ENCODE results near the gene FTSJ1. TPM values are rescaled to one million over a fixed set of nuclear protein-coding genes. Genes with fewer than 3 reads are reported as not detected.
A peak's percentile ranks its signal among the peaks of the same experiment; 100 is the strongest.

Gene FTSJ1
- total RNA-seq, 2 experiments from 2014 or later: 54.7 to 66.1 TPM

- POLR2A ChIA-PET: no interaction called here
- H3K4me3 ChIP-seq (ENCODE audit: low read depth, low read length, poor library complexity, severe bottlenecking): peak overlapping the region; percentile 91
- intact Hi-C loops (cut with micrococcal nuclease; ENCODE audit: unreplicated experiment): loop anchor here (5.0 kb wide), 2 partner anchors 45 to 95 kb away; partner anchors contain the start of genes EBP and RBM3
- peak overlapping the region; percentile 81 for H3K4me2 ChIP-seq (ENCODE audit: low read length)
- H3K4me1 ChIP-seq (ENCODE audit: insufficient read depth, low read length, poor library complexity, severe bottlenecking): peaks cover 19% of the 10 kb centered on the region
- TF ChIP-seq CTCF (conservative IDR thresholded peaks at IDR 0.05; ENCODE audit: low read length): no peak
- no peak for TF ChIP-seq EZH2phosphoT487 (IDR thresholded peaks at IDR 0.05; ENCODE audit: borderline replicate concordance, low read depth, low read length)
- CTCF ChIA-PET (ENCODE audit: unreplicated experiment): no interaction called here
- H4K20me1 ChIP-seq (ENCODE audit: insufficient read depth, low read length): no peaks in the 10 kb centered on the region
- no peak overlapping the region for H2AFZ ChIP-seq (ENCODE audit: low read length)
- DNase-seq (ENCODE audit: low spot score): no peak
- H3K36me3 ChIP-seq (ENCODE audit: insufficient read depth, low read length): peaks cover 39% of the 10 kb centered on the region
- H3K79me2 ChIP-seq (ENCODE audit: insufficient read depth, low read depth, low read length): peaks cover 37% of the 10 kb centered on the region
- no TSS peak for BruUV-seq (replicated peaks)
- no peak overlapping the region for H3K27ac ChIP-seq (ENCODE audit: low read depth, low read length, poor library complexity, severe bottlenecking)
- H3K9me2 ChIP-seq (ENCODE audit: insufficient read depth, low read length): no peaks in the 10 kb centered on the region
- no peaks in the 10 kb centered on the region for H3K9me3 ChIP-seq (ENCODE audit: low read length)
These were observed 920 bp downstream of the FTSJ1 start for GRCh38 chrX:48476919-48477318.

- Histone ChIP-seq H3K4me2 (ENCODE audit: low read length) (peak overlapping the region; percentile 81; the same call in 1 of the 2 replicates), H3K4me1 (ENCODE audit: insufficient read depth, low read length, poor library complexity, severe bottlenecking) (peaks cover 19% of the 10 kb centered on the region), H3K4me3 (ENCODE audit: low read depth, low read length, poor library complexity, severe bottlenecking) (no peak overlapping the region), H3K79me2 (ENCODE audit: insufficient read depth, low read depth, low read length) (peaks cover 37% of the 10 kb centered on the region), H3K9me3 (ENCODE audit: low read length) (no peaks in the 10 kb centered on the region), H2AFZ (ENCODE audit: low read length) (no peak overlapping the region), H3K9me2 (ENCODE audit: insufficient read depth, low read length) (no peaks in the 10 kb centered on the region), H3K36me3 (ENCODE audit: insufficient read depth, low read length) (peaks cover 52% of the 10 kb centered on the region), H4K20me1 (ENCODE audit: insufficient read depth, low read length) (no peaks in the 10 kb centered on the region), H3K27ac (ENCODE audit: low read depth, low read length, poor library complexity, severe bottlenecking) (no peak overlapping the region)
- CTCF ChIA-PET (ENCODE audit: unreplicated experiment): no interaction called here
- intact Hi-C loops (cut with micrococcal nuclease; ENCODE audit: unreplicated experiment): loop anchor here (5.0 kb wide), 2 partner anchors 44 to 94 kb away; partner anchors contain the start of genes EBP and RBM3
- BruUV-seq (replicated peaks): no TSS peak
- POLR2A ChIA-PET: no interaction called here
- DNase-seq (ENCODE audit: low spot score): no peak
- no peak for TF ChIP-seq CTCF (conservative IDR thresholded peaks at IDR 0.05; ENCODE audit: low read length)
- TF ChIP-seq EZH2phosphoT487 (IDR thresholded peaks at IDR 0.05; ENCODE audit: borderline replicate concordance, low read depth, low read length): no peak
These were observed 2.2 kb downstream of the FTSJ1 start for GRCh38 chrX:48477960-48478755.

- intact Hi-C loops (cut with micrococcal nuclease; ENCODE audit: unreplicated experiment): loop anchor here (5.0 kb wide), 2 partner anchors 43 to 93 kb away; partner anchors contain the start of genes EBP and RBM3
- CTCF ChIA-PET (ENCODE audit: unreplicated experiment): no interaction called here
- Histone ChIP-seq H3K9me3 (ENCODE audit: low read length) (no peaks in the 10 kb centered on the region), H3K4me3 (ENCODE audit: low read depth, low read length, poor library complexity, severe bottlenecking) (no peak overlapping the region), H4K20me1 (ENCODE audit: insufficient read depth, low read length) (no peaks in the 10 kb centered on the region), H3K27ac (ENCODE audit: low read depth, low read length, poor library complexity, severe bottlenecking) (no peak overlapping the region), H3K79me2 (ENCODE audit: insufficient read depth, low read depth, low read length) (peaks cover 37% of the 10 kb centered on the region), H3K4me2 (ENCODE audit: low read length) (no peak overlapping the region), H3K4me1 (ENCODE audit: insufficient read depth, low read length, poor library complexity, severe bottlenecking) (peaks cover 19% of the 10 kb centered on the region), H3K9me2 (ENCODE audit: insufficient read depth, low read length) (no peaks in the 10 kb centered on the region), H3K36me3 (ENCODE audit: insufficient read depth, low read length) (peaks cover 52% of the 10 kb centered on the region), H2AFZ (ENCODE audit: low read length) (no peak overlapping the region)
- POLR2A ChIA-PET: no interaction called here
- BruUV-seq (replicated peaks): no TSS peak
- no peak for DNase-seq (ENCODE audit: low spot score)
- no peak for TF ChIP-seq CTCF (conservative IDR thresholded peaks at IDR 0.05; ENCODE audit: low read length)
- no peak for TF ChIP-seq EZH2phosphoT487 (IDR thresholded peaks at IDR 0.05; ENCODE audit: borderline replicate concordance, low read depth, low read length)
These were observed 2.8 kb downstream of the FTSJ1 start for GRCh38 chrX:48478806-48479205.
